ENCODE results near the gene ZNF628.
"Not testable (repeated sequence)": the region's sequence is repeated elsewhere in the genome, so short reads cannot be mapped to it uniquely, and the experiment has no call there.

The ZNF628 gene

GRCh38 chr19:55476100-55476775, at the start of gene ZNF628:
Gene ZNF628, plus strand, starts transcription at chr19:55476617. Its CDS starts 3,294 bp downstream, at chr19:55479911.
- DNase-seq (ENCODE audit: low read depth in 2 of 2): peak; percentile 96 to 98

- DNase-seq (ENCODE audit: low read depth in 2 of 2): no peak
Measured at GRCh38 chr19:55431183-55431582, 45.2 kb upstream of the ZNF628 start.

- no peak for DNase-seq (ENCODE audit: low read depth in 2 of 2)
Measured at GRCh38 chr19:55432241-55432959, 44.0 kb upstream of the ZNF628 start.

GRCh38 chr19:55433292-55433691, 43.1 kb upstream of the ZNF628 start:
- no peak for DNase-seq (ENCODE audit: low read depth in 2 of 2)

GRCh38 chr19:55434356-55434919, 42.0 kb upstream of the ZNF628 start:
- DNase-seq (ENCODE audit: low read depth in 2 of 2): no peak

- no peak for DNase-seq (ENCODE audit: low read depth in 2 of 2)
Measured at GRCh38 chr19:55435020-55435419, 41.4 kb upstream of the ZNF628 start.

GRCh38 chr19:55436847-55437246, 39.6 kb upstream of the ZNF628 start:
- DNase-seq (ENCODE audit: low read depth in 2 of 2): no peak

- no peak for DNase-seq (ENCODE audit: low read depth in 2 of 2)
Measured at GRCh38 chr19:55437410-55437809, 39.0 kb upstream of the ZNF628 start.

- no peak for DNase-seq (ENCODE audit: low read depth in 2 of 2)
Measured at GRCh38 chr19:55439052-55439451, 37.4 kb upstream of the ZNF628 start.

GRCh38 chr19:55440411-55441105, 35.9 kb upstream of the ZNF628 start:
- peak in 1 of 2 donors; percentile 27 for DNase-seq (ENCODE audit: low read depth in 2 of 2)

GRCh38 chr19:55441319-55441691, 35.1 kb upstream of the ZNF628 start:
- no peak for DNase-seq (ENCODE audit: low read depth in 2 of 2)

- DNase-seq (ENCODE audit: low read depth in 2 of 2): no peak
Measured at GRCh38 chr19:55441692-55442321, 34.6 kb upstream of the ZNF628 start.

- DNase-seq (ENCODE audit: low read depth in 2 of 2): no peak
Measured at GRCh38 chr19:55442372-55442961, 34.0 kb upstream of the ZNF628 start.

GRCh38 chr19:55443045-55443823, 33.2 kb upstream of the ZNF628 start, which contains the start of gene SHISA7:
Gene SHISA7, minus strand, starts transcription at chr19:55443300. Its CDS starts 437 bp downstream, at chr19:55442863.
- DNase-seq (ENCODE audit: low read depth in 2 of 2): no peak

GRCh38 chr19:55443824-55444480, 32.5 kb upstream of the ZNF628 start:
- DNase-seq (ENCODE audit: low read depth in 2 of 2): no peak

- DNase-seq (ENCODE audit: low read depth in 2 of 2): no peak
Measured at GRCh38 chr19:55444646-55445045, 31.8 kb upstream of the ZNF628 start.

GRCh38 chr19:55446060-55446459, 30.4 kb upstream of the ZNF628 start:
- DNase-seq (ENCODE audit: low read depth in 2 of 2): no peak

- no peak for DNase-seq (ENCODE audit: low read depth in 2 of 2)
Measured at GRCh38 chr19:55447421-55448174, 28.8 kb upstream of the ZNF628 start.

GRCh38 chr19:55448175-55448490, 28.3 kb upstream of the ZNF628 start:
- not testable (repeated sequence) for DNase-seq (ENCODE audit: low read depth in 2 of 2)

GRCh38 chr19:55449469-55449868, 26.9 kb upstream of the ZNF628 start:
- no peak for DNase-seq (ENCODE audit: low read depth in 2 of 2)

All from stimulated activated CD8-positive, alpha-beta memory T cell treated with anti-CD3 and anti-CD28 coated beads, Interleukin-2, amount 100 ng/mL, for 48 hours (primary cell).